Body of pancreas (tissue), 4 donors: ENCODE results near the gene RPL32. TPM values are rescaled to one million over a fixed set of nuclear protein-coding genes. Genes with fewer than 3 reads are reported as not detected.
A peak's percentile ranks its signal among the peaks of the same experiment; 100 is the strongest.
"Not testable (repeated sequence)": the region's sequence is repeated elsewhere in the genome, so short reads cannot be mapped to it uniquely, and the experiment has no call there.

Experiments used
- ATAC-seq: fragments of 150-250 bp; one replicate; pipeline ENCODE4 v1.9.1; 2016
- DNase-seq, 4 donors: peaks; one replicate each; pipeline ENCODE4 v3.0.0-alpha.2; 2019
- H3K27ac ChIP-seq, 4 donors: fragments of 200-600 bp; sonication (generic); 1 replicate in 3 of 4; 2 replicates in 1 of 4; pipeline versions ENCODE4 v1.5.1 to v1.6.1; 2016 to 2019; ENCODE audit warnings: mild to moderate bottlenecking in 1 of 4, mixed read lengths in 1 of 4, moderate library complexity in 1 of 4
- H3K27me3 ChIP-seq, 2 donors: fragments of 200-600 bp; sonication (generic); one replicate each; pipeline ENCODE4 v1.6.0; 2016; ENCODE audit warnings: mild to moderate bottlenecking in 1 of 2
- H3K36me3 ChIP-seq, 2 donors: fragments of 200-600 bp; sonication (generic); replicated peaks in 1 of 2; 2 replicates each; pipeline ENCODE4 v1.5.1; 2016; ENCODE audit warnings: low read depth in 2 of 2; ENCODE audit not compliant: insufficient read depth in 1 of 2
- H3K4me1 ChIP-seq: fragments of 200-600 bp; sonication (generic); one replicate; pipeline ENCODE4 v1.6.0; 2016
- H3K4me3 ChIP-seq, 2 donors: fragments of 200-600 bp; sonication (generic); 1 replicate in 1 of 2; 2 replicates in 1 of 2; pipeline ENCODE4 v1.5.1; 2016 to 2019
- H3K9me3 ChIP-seq, 3 donors: fragments of 200-600 bp; sonication (generic); 1 replicate in 2 of 3; 2 replicates in 1 of 3; pipeline ENCODE4 v1.5.1; 2016
- POLR2A ChIP-seq, 3 donors: fragments of 450-650 bp; IDR thresholded peaks; one replicate each; pipeline ENCODE4 v1.6.1; 2016; ENCODE audit warnings: antibody characterized with exemption in 3 of 3, mild to moderate bottlenecking in 2 of 3
- WGBS, 2 donors: methylation state at CpG; one replicate each; pipeline ENCODE4 v1.1.5; 2017; 5-methylcytosine and 5-hydroxymethylcytosine counted together
- intact Hi-C: fragments of 100-400 bp; cut with DNase I; formaldehyde crosslinking; loops from one replicate; pipeline ENCODE4 v1.15.1; 2023
- total RNA-seq, 2 donors: library from RNA; depleted of rRNA; stranded (reverse); fragments of >200 nt; gene quantifications; one replicate each; pipeline ENCODE4 v1.1.0, GENCODE V29; 2016
- TF ChIP-seq, protein P1 (sequence below), 7 experiments: fragments of 450-650 bp in 4 of 7; fragments of 200-600 bp in 3 of 7; sonication (generic) in 3 of 7; IDR thresholded peaks; one replicate each; pipeline ENCODE4 v1.5.1; 2016 to 2019; ENCODE audit warnings: antibody characterized with exemption in 7 of 7

The RPL32 gene
- total RNA-seq, 2 donors from 2014 or later: 396 to 1,369 TPM

DNA sequence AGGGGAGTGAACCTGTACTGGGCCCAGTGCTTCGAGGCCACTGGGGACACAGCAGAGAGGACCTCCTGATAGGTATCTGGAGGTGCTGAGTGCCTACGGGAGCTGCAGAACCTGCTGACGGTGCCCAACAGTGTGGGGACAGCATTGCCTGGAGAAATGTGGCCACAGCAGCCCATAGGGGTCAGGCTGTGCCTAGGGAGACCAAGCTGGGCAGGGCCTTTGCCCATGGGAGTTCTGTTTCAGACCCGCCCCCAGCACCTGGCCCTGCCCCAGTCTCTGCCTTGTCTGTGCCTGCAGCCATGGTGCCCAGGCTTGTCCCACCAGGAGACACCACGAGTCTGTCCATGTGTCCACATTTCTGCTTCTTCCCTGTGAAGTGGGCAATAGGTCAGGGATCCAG, 15.3 kb upstream of the RPL32 start:
- no peaks in the 10 kb centered on the region for H3K27me3 ChIP-seq
- WGBS, 2 donors: 91 to 100% methylated on average over 1 to 5 of the region's 5 CpGs
- intact Hi-C loops: no loop called here
- ATAC-seq: no peak
- H3K36me3 ChIP-seq: no peaks in the 10 kb centered on the region
- no peaks in the 10 kb centered on the region for H3K4me1 ChIP-seq
- no peak overlapping the region for H3K27ac ChIP-seq
- DNase-seq: no peak
- no peak for TF ChIP-seq POLR2A (IDR thresholded peaks at IDR 0.05)
- TF ChIP-seq, protein P1, sequence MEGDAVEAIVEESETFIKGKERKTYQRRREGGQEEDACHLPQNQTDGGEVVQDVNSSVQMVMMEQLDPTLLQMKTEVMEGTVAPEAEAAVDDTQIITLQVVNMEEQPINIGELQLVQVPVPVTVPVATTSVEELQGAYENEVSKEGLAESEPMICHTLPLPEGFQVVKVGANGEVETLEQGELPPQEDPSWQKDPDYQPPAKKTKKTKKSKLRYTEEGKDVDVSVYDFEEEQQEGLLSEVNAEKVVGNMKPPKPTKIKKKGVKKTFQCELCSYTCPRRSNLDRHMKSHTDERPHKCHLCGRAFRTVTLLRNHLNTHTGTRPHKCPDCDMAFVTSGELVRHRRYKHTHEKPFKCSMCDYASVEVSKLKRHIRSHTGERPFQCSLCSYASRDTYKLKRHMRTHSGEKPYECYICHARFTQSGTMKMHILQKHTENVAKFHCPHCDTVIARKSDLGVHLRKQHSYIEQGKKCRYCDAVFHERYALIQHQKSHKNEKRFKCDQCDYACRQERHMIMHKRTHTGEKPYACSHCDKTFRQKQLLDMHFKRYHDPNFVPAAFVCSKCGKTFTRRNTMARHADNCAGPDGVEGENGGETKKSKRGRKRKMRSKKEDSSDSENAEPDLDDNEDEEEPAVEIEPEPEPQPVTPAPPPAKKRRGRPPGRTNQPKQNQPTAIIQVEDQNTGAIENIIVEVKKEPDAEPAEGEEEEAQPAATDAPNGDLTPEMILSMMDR (IDR thresholded peaks at IDR 0.05): no peak
- no peaks in the 10 kb centered on the region for H3K9me3 ChIP-seq
- H3K4me3 ChIP-seq: no peak overlapping the region

DNA sequence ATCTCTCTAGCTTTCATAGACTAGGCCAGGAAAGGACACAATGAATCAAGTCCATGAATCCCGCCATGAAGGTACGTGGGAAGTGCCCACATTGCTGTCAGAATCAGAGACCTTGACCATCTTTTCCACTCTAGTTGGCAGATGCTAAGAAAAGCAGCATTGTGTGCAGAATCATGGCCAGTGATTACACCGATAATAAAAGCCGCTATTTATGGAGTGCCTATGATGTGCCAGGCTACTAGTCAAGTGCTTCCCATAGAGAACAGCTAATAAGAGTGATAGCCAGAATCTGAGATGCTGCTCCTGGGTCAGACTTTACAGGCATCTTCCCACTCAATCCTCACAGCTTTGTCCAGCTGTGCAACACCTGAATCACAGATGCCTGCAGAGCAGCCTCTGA, 13.2 kb upstream of the RPL32 start:
- Histone ChIP-seq H3K4me1 (no peaks in the 10 kb centered on the region), H3K36me3 (no peaks in the 10 kb centered on the region), H3K9me3 (no peaks in the 10 kb centered on the region), H3K27ac (no peak overlapping the region), H3K27me3 (no peaks in the 10 kb centered on the region), H3K4me3 (no peak overlapping the region)
- 62 to 66% methylated on average over 4 of the region's 4 CpGs for WGBS, 2 donors
- ATAC-seq (no peak), DNase-seq (no peak)
- TF ChIP-seq, protein P1 (IDR thresholded peaks at IDR 0.05): no peak
- no peak for TF ChIP-seq POLR2A (IDR thresholded peaks at IDR 0.05)
- intact Hi-C loops: no loop called here

DNA sequence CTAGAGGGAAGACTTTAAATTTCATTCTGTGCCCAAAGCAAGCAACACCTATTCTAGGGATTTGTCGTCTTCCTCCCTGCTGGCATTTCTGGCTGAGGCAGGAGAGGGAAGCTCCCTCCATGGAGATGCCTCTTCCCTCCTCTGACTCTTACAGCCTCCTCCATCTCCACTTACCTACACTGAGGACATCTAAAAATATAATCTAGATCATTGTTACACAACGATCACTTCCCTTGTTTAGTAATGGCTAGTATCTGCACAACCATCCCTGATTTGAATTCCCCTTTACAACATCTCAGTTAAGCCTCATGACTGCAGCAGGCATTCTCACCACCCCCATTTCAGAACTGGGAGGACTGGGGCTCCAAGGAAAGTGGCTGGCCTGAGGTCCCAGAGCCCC, 12.5 kb upstream of the RPL32 start:
- intact Hi-C loops, H3K27ac ChIP-seq, H3K9me3 ChIP-seq, DNase-seq, H3K4me3 ChIP-seq, H3K27me3 ChIP-seq, H3K4me1 ChIP-seq, H3K36me3 ChIP-seq, ATAC-seq: not testable (repeated sequence)
- WGBS, 2 donors: 71 to 74% methylated on average over 2 of the region's 2 CpGs

DNA sequence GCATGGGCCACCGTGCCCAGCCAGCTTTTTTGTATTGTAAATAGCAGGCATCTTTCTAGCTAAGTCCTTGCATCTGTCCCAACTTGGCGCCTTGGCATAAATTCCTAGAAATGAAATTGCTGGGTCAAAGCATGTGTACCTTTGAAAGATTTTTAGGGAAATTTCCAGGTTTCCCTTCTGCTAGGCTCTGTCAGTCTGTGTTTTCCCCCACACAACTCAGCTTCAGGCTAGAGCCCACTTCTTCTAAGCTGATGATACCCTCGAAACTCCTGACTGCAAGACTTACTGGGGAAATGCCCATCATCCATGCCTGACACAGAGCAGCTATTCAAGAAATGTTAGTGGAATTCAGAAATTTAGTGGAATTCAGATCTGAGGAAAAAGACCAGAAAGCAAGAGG, 10.8 kb upstream of the RPL32 start:
- Histone ChIP-seq H3K4me1 (peaks cover 8% of the 10 kb centered on the region), H3K36me3 (no peaks in the 10 kb centered on the region), H3K4me3 (no peak overlapping the region), H3K27ac (no peak overlapping the region), H3K27me3 (no peaks in the 10 kb centered on the region), H3K9me3 (no peaks in the 10 kb centered on the region)
- DNase-seq (no peak), ATAC-seq (no peak)
- intact Hi-C loops: no loop called here
- TF ChIP-seq POLR2A (IDR thresholded peaks at IDR 0.05): no peak
- TF ChIP-seq, protein P1 (IDR thresholded peaks at IDR 0.05): no peak
- WGBS, 2 donors: 83% methylated on average over 3 of the region's 3 CpGs

DNA sequence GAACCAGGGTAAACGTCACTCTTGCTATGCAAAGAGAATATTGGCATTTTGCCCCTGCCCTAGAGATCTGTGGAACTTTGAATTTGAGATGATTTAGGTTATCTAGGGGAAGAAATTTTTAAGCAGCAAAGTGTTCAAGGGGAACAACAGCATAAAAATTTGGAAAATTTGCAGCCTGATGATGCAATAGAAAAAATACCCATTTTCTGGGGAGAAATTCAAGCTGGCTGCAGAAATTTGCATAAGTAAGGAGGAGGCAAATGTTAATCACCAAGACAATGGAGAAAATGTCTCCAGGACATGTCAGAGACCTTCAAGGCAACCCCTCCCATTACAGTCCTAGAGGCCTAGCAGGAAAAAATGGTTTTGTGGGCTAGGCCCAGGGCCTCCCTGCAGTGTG, 4.4 kb upstream of the RPL32 start:
- no peaks in the 10 kb centered on the region for H3K36me3 ChIP-seq
- H3K9me3 ChIP-seq: no peaks in the 10 kb centered on the region
- intact Hi-C loops: no loop called here
- peaks cover 26% of the 10 kb centered on the region for H3K4me1 ChIP-seq
- DNase-seq: no peak
- no peaks in the 10 kb centered on the region for H3K27me3 ChIP-seq
- no peak overlapping the region for H3K4me3 ChIP-seq
- TF ChIP-seq, protein P1 (IDR thresholded peaks at IDR 0.05): no peak
- TF ChIP-seq POLR2A (IDR thresholded peaks at IDR 0.05): no peak
- WGBS, 2 donors: 14 to 19% methylated on average over 1 of the region's 1 CpG
- no peak for ATAC-seq
- peak overlapping the region in 2 of 4 donors; percentile 50 to 76 for H3K27ac ChIP-seq
